ACC112 (cell line): ENCODE measurements around the gene F2R.
A peak's percentile ranks its signal among the peaks of the same experiment; 100 is the strongest.

Source experiments
- H2AFZ ChIP-seq: fragments of 200-600 bp; sonication (generic); one replicate; pipeline ENCODE4 v1.6.0; 2017; ENCODE audit warnings: antibody characterized with exemption, low read length; ENCODE audit not compliant: unreplicated experiment
- H3K27ac ChIP-seq: fragments of 200-600 bp; sonication (generic); 2 replicates; pipeline ENCODE4 v1.5.1; 2014; ENCODE audit warnings: low read depth, mild to moderate bottlenecking, antibody characterized with exemption, low read length, moderate library complexity
- H3K27me3 ChIP-seq: fragments of 200-600 bp; sonication (generic); 2 replicates; pipeline ENCODE4 v1.6.1; 2014; ENCODE audit warnings: mild to moderate bottlenecking, antibody characterized with exemption, low read length, moderate library complexity, mixed read lengths; ENCODE audit not compliant: insufficient read depth
- H3K36me3 ChIP-seq: fragments of 200-600 bp; sonication (generic); 2 replicates; pipeline ENCODE4 v1.6.1; 2016; ENCODE audit warnings: mild to moderate bottlenecking, antibody characterized with exemption, low read length, moderate library complexity, mixed read lengths; ENCODE audit not compliant: insufficient read depth
- H3K4me1 ChIP-seq: fragments of 200-600 bp; sonication (generic); one replicate; pipeline ENCODE4 v1.6.1; 2016; ENCODE audit warnings: low read length, mixed read lengths; ENCODE audit not compliant: insufficient read depth, unreplicated experiment, control insufficient read depth
- H3K4me3 ChIP-seq: fragments of 200-600 bp; sonication (generic); 2 replicates; pipeline ENCODE4 v1.5.1; 2014; ENCODE audit warnings: mild to moderate bottlenecking, low read depth, low read length
- H3K79me2 ChIP-seq: fragments of 200-600 bp; sonication (generic); one replicate; pipeline ENCODE4 v1.6.0; 2016; ENCODE audit warnings: low read length; ENCODE audit not compliant: control insufficient read depth, unreplicated experiment, insufficient read depth

F2R gene

GRCh38 chr5:76718381-76718832 lies 2.5 kb downstream of the F2R start:
- no peak overlapping the region for H3K27ac ChIP-seq
- H3K4me3 ChIP-seq, result peak overlapping the region; percentile 81
- peaks cover 17% of the 10 kb centered on the region for H3K4me1 ChIP-seq
- H2AFZ ChIP-seq, result no peak overlapping the region
- H3K79me2 ChIP-seq, result peaks cover 40% of the 10 kb centered on the region
- no peaks in the 10 kb centered on the region for H3K27me3 ChIP-seq
- no peaks in the 10 kb centered on the region for H3K36me3 ChIP-seq

DNA sequence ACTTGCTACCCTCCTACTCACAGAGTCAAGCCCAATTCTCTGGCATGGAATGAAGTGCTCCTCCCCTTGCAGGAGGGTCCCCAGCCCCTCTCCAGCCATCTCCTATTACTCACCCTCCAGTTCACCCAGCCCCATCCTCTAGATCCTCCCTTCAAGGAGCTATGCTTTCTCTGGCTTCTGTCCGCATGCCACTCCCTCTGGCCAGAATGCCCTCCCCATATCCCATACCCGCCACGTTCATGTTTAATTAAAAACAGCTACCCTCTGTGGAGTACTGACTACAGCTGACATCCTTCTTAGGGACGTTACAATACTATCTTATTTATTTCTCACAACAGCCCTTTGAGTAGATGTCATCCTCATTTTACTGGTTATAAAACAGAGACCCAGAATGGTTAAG lies 3.0 kb downstream of the F2R start:
- Histone ChIP-seq H3K4me1 (peaks cover 17% of the 10 kb centered on the region), H3K36me3 (no peaks in the 10 kb centered on the region), H2AFZ (no peak overlapping the region), H3K79me2 (peaks cover 42% of the 10 kb centered on the region), H3K27me3 (no peaks in the 10 kb centered on the region), H3K27ac (no peak overlapping the region), H3K4me3 (no peak overlapping the region)

- Histone ChIP-seq H3K27me3 (no peaks in the 10 kb centered on the region), H3K36me3 (no peaks in the 10 kb centered on the region), H2AFZ (no peak overlapping the region), H3K4me3 (no peak overlapping the region), H3K4me1 (peaks cover 26% of the 10 kb centered on the region), H3K79me2 (peaks cover 49% of the 10 kb centered on the region), H3K27ac (no peak overlapping the region)
These were observed 5.2 kb downstream of the F2R start for GRCh38 chr5:76720988-76721569.

- Histone ChIP-seq H3K4me1 (peaks cover 14% of the 10 kb centered on the region), H3K27ac (no peak overlapping the region), H3K79me2 (peaks cover 34% of the 10 kb centered on the region), H3K36me3 (peaks cover 2% of the 10 kb centered on the region; the same call in 1 of the 2 replicates), H3K4me3 (no peak overlapping the region), H2AFZ (no peak overlapping the region), H3K27me3 (no peaks in the 10 kb centered on the region)
These were observed 7.3 kb downstream of the F2R start for GRCh38 chr5:76723266-76723665.

GRCh38 chr5:76723906-76724305 lies 8.0 kb downstream of the F2R start:
- H3K27ac ChIP-seq, result no peak overlapping the region
- H3K36me3 ChIP-seq, result peaks cover 4% of the 10 kb centered on the region; the same call in 1 of the 2 replicates
- no peak overlapping the region for H3K4me3 ChIP-seq
- H2AFZ ChIP-seq, result no peak overlapping the region
- H3K79me2 ChIP-seq, result peaks cover 28% of the 10 kb centered on the region
- H3K27me3 ChIP-seq, result no peaks in the 10 kb centered on the region
- peaks cover 9% of the 10 kb centered on the region for H3K4me1 ChIP-seq

DNA sequence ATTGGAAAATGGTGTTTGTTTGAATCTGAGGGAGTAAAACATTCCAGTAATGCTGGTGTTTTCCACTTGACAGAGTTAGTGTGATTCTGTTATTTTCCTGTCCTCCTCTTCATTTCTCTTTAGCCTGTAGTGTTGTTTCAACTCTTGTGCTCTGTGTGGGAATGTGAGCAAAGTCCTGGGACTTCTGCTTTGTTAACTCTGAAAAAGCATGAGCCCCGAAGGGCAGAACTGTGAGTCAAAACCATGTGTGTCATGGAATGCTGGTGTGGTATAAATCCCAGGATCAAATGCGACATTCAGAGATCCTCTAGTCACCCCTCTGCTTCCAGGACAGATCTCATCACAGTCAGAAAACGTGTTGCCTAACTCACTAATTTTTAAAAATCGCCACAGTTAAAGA lies 8.9 kb downstream of the F2R start:
- H3K79me2 ChIP-seq, result peaks cover 24% of the 10 kb centered on the region

GRCh38 chr5:76728965-76729364 lies 13.0 kb downstream of the F2R start:
- Histone ChIP-seq H3K4me3 (no peak overlapping the region), H2AFZ (no peak overlapping the region), H3K4me1 (peaks cover 9% of the 10 kb centered on the region), H3K27me3 (no peaks in the 10 kb centered on the region), H3K27ac (no peak overlapping the region), H3K36me3 (peaks cover 30% of the 10 kb centered on the region), H3K79me2 (peaks cover 12% of the 10 kb centered on the region)

More for the DNA sequence above, 8.9 kb downstream of the F2R start:
- Histone ChIP-seq H3K27ac (peak overlapping the region; percentile 51), H2AFZ (no peak overlapping the region), H3K4me1 (peaks cover 9% of the 10 kb centered on the region), H3K4me3 (peak overlapping the region; percentile 15; the same call in 1 of the 2 replicates), H3K36me3 (peaks cover 13% of the 10 kb centered on the region; the same call in 1 of the 2 replicates), H3K27me3 (no peaks in the 10 kb centered on the region)

- H3K36me3 ChIP-seq, result peaks cover 30% of the 10 kb centered on the region
- H2AFZ ChIP-seq, result no peak overlapping the region
- peaks cover 6% of the 10 kb centered on the region for H3K4me1 ChIP-seq
- no peak overlapping the region for H3K27ac ChIP-seq
- H3K27me3 ChIP-seq, result no peaks in the 10 kb centered on the region
- peaks cover 12% of the 10 kb centered on the region for H3K79me2 ChIP-seq
- H3K4me3 ChIP-seq, result no peak overlapping the region
These were observed 13.7 kb downstream of the F2R start for GRCh38 chr5:76729373-76730290.

DNA sequence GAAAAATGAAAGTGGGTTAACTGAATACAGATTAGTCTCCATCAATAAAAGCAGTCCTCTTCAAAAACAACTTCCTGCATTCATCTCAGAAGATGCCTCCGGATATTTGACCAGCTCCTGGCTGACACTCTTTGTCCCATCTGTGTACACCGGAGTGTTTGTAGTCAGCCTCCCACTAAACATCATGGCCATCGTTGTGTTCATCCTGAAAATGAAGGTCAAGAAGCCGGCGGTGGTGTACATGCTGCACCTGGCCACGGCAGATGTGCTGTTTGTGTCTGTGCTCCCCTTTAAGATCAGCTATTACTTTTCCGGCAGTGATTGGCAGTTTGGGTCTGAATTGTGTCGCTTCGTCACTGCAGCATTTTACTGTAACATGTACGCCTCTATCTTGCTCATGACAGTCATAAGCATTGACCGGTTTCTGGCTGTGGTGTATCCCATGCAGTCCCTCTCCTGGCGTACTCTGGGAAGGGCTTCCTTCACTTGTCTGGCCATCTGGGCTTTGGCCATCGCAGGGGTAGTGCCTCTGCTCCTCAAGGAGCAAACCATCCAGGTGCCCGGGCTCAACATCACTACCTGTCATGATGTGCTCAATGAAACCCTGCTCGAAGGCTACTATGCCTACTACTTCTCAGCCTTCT lies 16.6 kb downstream of the F2R start:
- H3K27me3 ChIP-seq, result no peaks in the 10 kb centered on the region

GRCh38 chr5:76733049-76733417 lies 17.1 kb downstream of the F2R start:
- Histone ChIP-seq H3K79me2 (peaks cover 5% of the 10 kb centered on the region), H3K27ac (no peak overlapping the region), H3K4me3 (no peak overlapping the region), H3K27me3 (no peaks in the 10 kb centered on the region), H3K4me1 (peaks cover under 1% of the 10 kb centered on the region), H2AFZ (no peak overlapping the region), H3K36me3 (peaks cover 30% of the 10 kb centered on the region)

More for the DNA sequence above, 16.6 kb downstream of the F2R start:
- Histone ChIP-seq H3K4me1 (no peaks in the 10 kb centered on the region), H2AFZ (no peak overlapping the region), H3K27ac (no peak overlapping the region), H3K36me3 (peaks cover 30% of the 10 kb centered on the region), H3K4me3 (no peak overlapping the region), H3K79me2 (peaks cover 5% of the 10 kb centered on the region)
